H9 (cell line): Measurements from ENCODE around the gene AQP10. TPM values are rescaled to one million over a fixed set of nuclear protein-coding genes. Genes with fewer than 3 reads are reported as not detected.

Source experiments
- DNase-seq: peaks from one replicate; pipeline ENCODE4 v3.0.0-alpha.2; 2017
- H2AFZ ChIP-seq: one replicate; pipeline ENCODE4 v1.6.1; 2013; ENCODE audit warnings: mild to moderate bottlenecking, low read length, control low read depth, moderate library complexity
- H2AK5ac ChIP-seq: 2 replicates; pipeline ENCODE4 v1.6.1; 2013; ENCODE audit warnings: low read length, control low read depth, mixed read lengths; ENCODE audit not compliant: insufficient read length
- H2BK120ac ChIP-seq: one replicate; pipeline ENCODE4 v1.6.1; 2013; ENCODE audit warnings: low read depth, mild to moderate bottlenecking, low read length, control low read depth, inconsistent platforms; ENCODE audit not compliant: poor library complexity, severe bottlenecking
- H2BK12ac ChIP-seq: 2 replicates; pipeline ENCODE4 v1.6.1; 2013; ENCODE audit warnings: low read length, control low read depth, mixed read lengths, low read depth; ENCODE audit not compliant: insufficient read length
- H2BK15ac ChIP-seq: 2 replicates; pipeline ENCODE4 v1.6.1; 2013; ENCODE audit warnings: low read depth, low read length, control low read depth
- H2BK20ac ChIP-seq: one replicate; pipeline ENCODE4 v1.6.1; 2013; ENCODE audit warnings: low read depth, mild to moderate bottlenecking, low read length, control low read depth, inconsistent platforms; ENCODE audit not compliant: poor library complexity, severe bottlenecking
- H2BK5ac ChIP-seq: 2 replicates; pipeline ENCODE4 v1.6.1; 2013; ENCODE audit warnings: low read length, control low read depth, mixed read lengths; ENCODE audit not compliant: insufficient read length
- H3K14ac ChIP-seq: 2 replicates; pipeline ENCODE4 v1.6.1; 2013; ENCODE audit warnings: low read length, control low read depth; ENCODE audit not compliant: insufficient read depth
- H3K18ac ChIP-seq: 2 replicates; pipeline ENCODE4 v1.6.1; 2013; ENCODE audit warnings: low read depth, mild to moderate bottlenecking, mixed read lengths, low read length, control low read depth; ENCODE audit not compliant: insufficient read length
- H3K23ac ChIP-seq: 2 replicates; pipeline ENCODE4 v1.6.1; 2013; ENCODE audit warnings: low read length, control low read depth, mixed read lengths, low read depth; ENCODE audit not compliant: insufficient read length
- H3K23me2 ChIP-seq: 2 replicates; pipeline ENCODE4 v1.6.1; 2013; ENCODE audit warnings: low read depth, mild to moderate bottlenecking, mixed read lengths, low read length, control low read depth; ENCODE audit not compliant: insufficient read length, poor library complexity, severe bottlenecking
- H3K27ac ChIP-seq: 2 replicates; pipeline ENCODE4 v1.5.1; 2013; ENCODE audit warnings: low read length, control low read depth, mixed read lengths, low read depth; ENCODE audit not compliant: insufficient read length
- H3K27me3 ChIP-seq: 2 replicates; pipeline ENCODE4 v1.6.1; 2013; ENCODE audit warnings: low read length, control low read depth, inconsistent platforms; ENCODE audit not compliant: insufficient read depth
- H3K4ac ChIP-seq: 2 replicates; pipeline ENCODE4 v1.6.1; 2013; ENCODE audit warnings: low read depth, mild to moderate bottlenecking, control low read depth, inconsistent platforms, low read length, moderate library complexity
- H3K4me1 ChIP-seq: 2 replicates; pipeline ENCODE4 v1.6.1; 2013; ENCODE audit warnings: low read length, control low read depth, inconsistent platforms; ENCODE audit not compliant: insufficient read depth
- H3K4me2 ChIP-seq: 2 replicates; pipeline ENCODE4 v1.6.1; 2013; ENCODE audit warnings: low read length, control low read depth, mixed read lengths; ENCODE audit not compliant: insufficient read length, insufficient read depth
- H3K56ac ChIP-seq: 2 replicates; pipeline ENCODE4 v1.6.1; 2013; ENCODE audit warnings: low read depth, mild to moderate bottlenecking, mixed read lengths, low read length, control low read depth; ENCODE audit not compliant: insufficient read length
- H3K79me1 ChIP-seq: 2 replicates; pipeline ENCODE4 v1.6.1; 2013; ENCODE audit warnings: low read depth, mild to moderate bottlenecking, moderate library complexity, low read length, control low read depth, inconsistent platforms; ENCODE audit not compliant: insufficient read depth, poor library complexity, severe bottlenecking
- H3K79me2 ChIP-seq: 2 replicates; pipeline ENCODE4 v1.6.1; 2013; ENCODE audit warnings: low read length, control low read depth, inconsistent platforms; ENCODE audit not compliant: insufficient read depth
- H3K9ac ChIP-seq: 2 replicates; pipeline ENCODE4 v1.6.1; 2013; ENCODE audit warnings: low read length, control low read depth, mixed read lengths; ENCODE audit not compliant: insufficient read length; ENCODE audit errors: extremely low read depth
- H3K9me3 ChIP-seq: one replicate; pipeline ENCODE4 v1.6.1; 2013; ENCODE audit warnings: low read depth, low read length, inconsistent platforms; ENCODE audit not compliant: control insufficient read depth
- H3T11ph ChIP-seq: one replicate; pipeline ENCODE4 v1.6.1; 2013; ENCODE audit warnings: mild to moderate bottlenecking, low read length, control low read depth, inconsistent platforms
- H4K20me1 ChIP-seq: one replicate; pipeline ENCODE4 v1.6.1; 2013; ENCODE audit not compliant: control insufficient read depth, insufficient read length, insufficient read depth
- H4K5ac ChIP-seq: 2 replicates; pipeline ENCODE4 v1.6.1; 2013; ENCODE audit warnings: low read depth, mild to moderate bottlenecking, mixed read lengths, low read length, control low read depth; ENCODE audit not compliant: insufficient read length
- H4K8ac ChIP-seq: replicated peaks from 2 replicates; pipeline ENCODE4 v1.6.1; 2013; ENCODE audit warnings: low read length, control low read depth, mixed read lengths, low read depth; ENCODE audit not compliant: insufficient read length
- H4K91ac ChIP-seq: 2 replicates; pipeline ENCODE4 v1.6.1; 2013; ENCODE audit warnings: low read depth, mild to moderate bottlenecking, moderate library complexity, mixed read lengths, low read length, control low read depth; ENCODE audit not compliant: insufficient read length
- H3K27ac Mint-ChIP-seq, 3 experiments: 2 replicates in 2 of 3; 3 replicates in 1 of 3; pipeline ENCODE4 v1.8.0; 2020 to 2021; ENCODE audit warnings: mixed read lengths in 3 of 3, mild to moderate bottlenecking in 1 of 3, moderate library complexity in 1 of 3
- H3K27me3 Mint-ChIP-seq: 2 replicates; pipeline ENCODE4 v1.8.0; 2021; ENCODE audit warnings: low read depth, mild to moderate bottlenecking, moderate library complexity, mixed read lengths
- H3K36me3 Mint-ChIP-seq, 3 experiments: 2 replicates in 2 of 3; 3 replicates in 1 of 3; pipeline ENCODE4 v1.8.0; 2020 to 2021; ENCODE audit warnings: low read depth in 3 of 3, mixed read lengths in 3 of 3; ENCODE audit not compliant: insufficient read depth in 1 of 3
- H3K4me1 Mint-ChIP-seq, 2 experiments: 2 replicates each; pipeline ENCODE4 v1.8.0; 2020; ENCODE audit warnings: mixed read lengths in 2 of 2
- H3K4me3 Mint-ChIP-seq, 2 experiments: 2 replicates in 1 of 2; 3 replicates in 1 of 2; pipeline ENCODE4 v1.8.0; 2020 to 2021; ENCODE audit warnings: mild to moderate bottlenecking in 2 of 2, mixed read lengths in 2 of 2, moderate library complexity in 1 of 2
- H3K9me3 Mint-ChIP-seq, 2 experiments: 2 replicates in 1 of 2; 3 replicates in 1 of 2; pipeline ENCODE4 v1.8.0; 2020; ENCODE audit warnings: mild to moderate bottlenecking in 2 of 2, mixed read lengths in 2 of 2, moderate library complexity in 1 of 2
- CTCF ChIP-seq: fragments of 200-600 bp; sonication (generic); conservative IDR thresholded peaks from 3 replicates; pipeline ENCODE4 v1.8.0; 2021; ENCODE audit warnings: antibody characterized with exemption, mild to moderate bottlenecking
- WGBS: extraction: QIAGEN DNeasy Blood & Tissue Kit; methylation state at CpG from one replicate; pipeline ENCODE4 v1.1.7; 2013; ENCODE audit warnings: missing lambda C conversion rate, low lambda C conversion rate, mixed read lengths; ENCODE audit not compliant: insufficient read length; ENCODE audit errors: extremely low coverage; 5-methylcytosine and 5-hydroxymethylcytosine counted together
- total RNA-seq: library from RNA; stranded (reverse); gene quantifications from 2 replicates; pipeline ENCODE4 v1.2.1, GENCODE V29; 2021

Gene AQP10
- total RNA-seq, 1 experiment from 2014 or later = not detected

- Histone ChIP-seq H3K56ac (no peak overlapping the region), H3K4me1 (no peaks in the 10 kb centered on the region; the same call in 1 of the 2 replicates), H2BK120ac (no peak overlapping the region), H3K79me1 (no peaks in the 10 kb centered on the region), H2BK5ac (no peak overlapping the region), H4K5ac (no peak overlapping the region), H3K9me3 (no peaks in the 10 kb centered on the region), H3K23ac (no peak overlapping the region), H3K79me2 (no peaks in the 10 kb centered on the region), H3K23me2 (peaks cover 12% of the 10 kb centered on the region), H2AK5ac (no peak overlapping the region), H4K91ac (no peak overlapping the region), H3T11ph (no peak overlapping the region), H3K4me2 (no peak overlapping the region), H3K14ac (no peak overlapping the region), H2BK20ac (no peak overlapping the region), H3K4ac (no peak overlapping the region), H3K27me3 (no peaks in the 10 kb centered on the region), H2BK15ac (no peak overlapping the region), H3K18ac (no peak overlapping the region), H4K8ac (no peak overlapping the region), H2AFZ (no peak overlapping the region), H3K27ac (no peak overlapping the region), H3K9ac (no peak overlapping the region), H4K20me1 (no peaks in the 10 kb centered on the region), H2BK12ac (no peak overlapping the region)
- Mint-ChIP-seq H3K4me1 (peaks cover 26 to 29% of the 10 kb centered on the region in 2 experiments), H3K36me3 (peaks cover 0 to 7% (median 7%) of the 10 kb centered on the region in 3 experiments; a peak in 6 of 7 replicates), H3K4me3 (peak overlapping the region; percentile 80 to 89; a peak in 3 of 5 replicates), H3K27me3 (peaks cover 18% of the 10 kb centered on the region), H3K9me3 (no peaks in the 10 kb centered on the region; a peak in 1 of 5 replicates), H3K27ac (no peak overlapping the region)
- no peak for TF ChIP-seq CTCF
- WGBS = no CpG with 5 or more reads among the region's 5 CpGs
- no peak for DNase-seq
These were observed 33.1 kb downstream of the AQP10 start for GRCh38 chr1:154353966-154354365.
